ENCODE data around the gene CTSL. TPM values are rescaled to one million over a fixed set of nuclear protein-coding genes. Genes with fewer than 3 reads are reported as not detected.

The CTSL gene
- total RNA-seq, 2 donors from 2014 or later, result 13.2 to 43.0 TPM

DNA sequence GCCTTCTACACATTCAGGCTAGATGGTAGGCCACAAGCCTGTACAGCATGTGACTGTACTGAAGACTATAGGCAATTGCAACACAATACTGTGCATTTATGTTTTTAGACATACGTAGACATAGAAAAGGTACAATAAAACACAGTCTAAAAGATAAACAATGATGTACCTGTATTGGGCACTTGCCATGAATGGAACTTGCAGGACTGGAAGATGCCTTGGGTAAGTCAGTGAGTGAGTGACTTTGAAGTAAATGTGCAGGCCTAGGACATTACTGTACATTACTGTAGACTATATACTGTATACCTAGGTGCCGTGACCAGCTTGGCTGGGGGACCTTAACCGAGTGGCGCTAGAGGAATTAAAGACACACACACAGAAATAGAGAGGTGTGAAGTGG lies 53.1 kb downstream of the CTSL start:
- H3K27ac Mint-ChIP-seq, result no peak overlapping the region
- no peak overlapping the region for H3K4me3 Mint-ChIP-seq
- no peaks in the 10 kb centered on the region for H3K36me3 Mint-ChIP-seq (ENCODE audit: low read depth)
- ATAC-seq (replicated peaks), result no peak
- H3K9me3 Mint-ChIP-seq, result no peaks in the 10 kb centered on the region
- no peaks in the 10 kb centered on the region for H3K4me1 Mint-ChIP-seq
- no peaks in the 10 kb centered on the region for H3K27me3 Mint-ChIP-seq

Other genes starting within 250 kb of the CTSL start
- gene DAPK1, start 228.3 kb upstream of the CTSL start, total RNA-seq, result 1 to 10 TPM; 1.5 to 2.0 TPM
- not detected for gene SPATA31E1, start 156.8 kb downstream of the CTSL start, total RNA-seq
- gene SPATA31C1, start 191.8 kb downstream of the CTSL start, total RNA-seq, result under 1 TPM in 1 of 2 donors, not detected in 1; 0.08 TPM
- gene CDK20, start 248.4 kb downstream of the CTSL start, total RNA-seq, result 1 to 10 TPM; 1.2 to 1.4 TPM